Panc1 (cell line): ENCODE results near the gene SULT2A1.

ENCODE experiments used
- CTCF ChIP-seq: fragments of 450-650 bp; IDR thresholded peaks from 2 replicates; pipeline ENCODE4 v1.5.1; 2017; ENCODE audit warnings: mild to moderate bottlenecking
- POLR2AphosphoS5 ChIP-seq: IDR thresholded peaks from 2 replicates; pipeline ENCODE4 v1.6.1; 2012; ENCODE audit warnings: mild to moderate bottlenecking, low read depth, low read length, moderate library complexity
- REST ChIP-seq, 2 experiments: IDR thresholded peaks; 2 replicates each; pipeline ENCODE4 v1.6.1; 2011 to 2012; ENCODE audit warnings: low read depth in 2 of 2, control low read depth in 1 of 2, low read length in 1 of 2, mild to moderate bottlenecking in 1 of 2, moderate library complexity in 1 of 2; ENCODE audit not compliant: insufficient read depth in 1 of 2
- SIN3A ChIP-seq: IDR thresholded peaks from 2 replicates; pipeline ENCODE4 v1.6.1; 2012; ENCODE audit warnings: low read depth, mild to moderate bottlenecking, low read length, moderate library complexity, borderline replicate concordance; ENCODE audit not compliant: insufficient read depth
- TCF7L2 ChIP-seq: IDR thresholded peaks from 2 replicates; pipeline ENCODE4 v1.6.1; 2011; ENCODE audit warnings: mild to moderate bottlenecking, low read depth, low read length, inconsistent platforms

GRCh38 chr19:47821460-47822020 is 64.6 kb downstream of the SULT2A1 start, which contains the start of gene CRX:
- TF ChIP-seq CTCF (no peak), REST (IDR thresholded peaks at IDR 0.05; ENCODE audit: insufficient read depth in 1 of 2, low read depth in 2 of 2, low read length in 1 of 2) (no peak), POLR2AphosphoS5 (no peak), SIN3A (no peak), TCF7L2 (no peak)
